Measurements from ENCODE around the gene DIPK1A.

DNA sequence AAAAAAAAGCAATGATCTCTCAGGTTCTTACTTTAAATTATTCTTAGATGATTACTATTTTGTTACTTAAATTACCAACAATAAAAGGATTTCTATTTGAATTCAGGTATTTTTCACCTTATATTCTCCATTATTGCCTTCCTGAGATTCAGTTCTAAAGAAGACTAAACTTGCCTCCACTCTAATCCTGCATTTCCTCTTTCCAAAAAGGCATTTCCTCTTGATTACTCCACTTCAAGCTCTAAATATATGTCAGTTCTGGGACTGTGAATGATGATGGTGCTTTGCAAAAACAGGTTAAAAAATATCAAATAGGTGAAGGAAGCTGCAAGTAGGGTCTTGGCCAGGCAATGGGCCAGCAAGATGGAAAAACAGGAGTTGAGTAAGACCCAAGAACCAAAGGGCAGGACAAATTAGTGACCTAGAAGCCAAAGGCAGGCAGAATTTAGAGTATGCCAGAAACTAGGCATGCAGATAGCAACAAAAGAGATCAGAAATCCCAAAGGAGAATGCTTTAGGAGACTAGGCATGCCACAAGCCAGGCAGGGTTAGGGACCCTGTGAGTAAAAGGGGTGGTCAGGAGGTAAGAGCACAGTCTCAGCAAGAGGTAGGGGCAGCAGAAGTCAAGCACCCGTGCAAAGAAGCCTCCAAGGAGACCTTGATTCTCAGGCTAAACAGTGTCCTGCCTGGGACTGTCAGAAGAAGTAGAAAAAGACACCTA lies 11.3 kb upstream of the DIPK1A start:
- TF ChIP-seq, protein P1, sequence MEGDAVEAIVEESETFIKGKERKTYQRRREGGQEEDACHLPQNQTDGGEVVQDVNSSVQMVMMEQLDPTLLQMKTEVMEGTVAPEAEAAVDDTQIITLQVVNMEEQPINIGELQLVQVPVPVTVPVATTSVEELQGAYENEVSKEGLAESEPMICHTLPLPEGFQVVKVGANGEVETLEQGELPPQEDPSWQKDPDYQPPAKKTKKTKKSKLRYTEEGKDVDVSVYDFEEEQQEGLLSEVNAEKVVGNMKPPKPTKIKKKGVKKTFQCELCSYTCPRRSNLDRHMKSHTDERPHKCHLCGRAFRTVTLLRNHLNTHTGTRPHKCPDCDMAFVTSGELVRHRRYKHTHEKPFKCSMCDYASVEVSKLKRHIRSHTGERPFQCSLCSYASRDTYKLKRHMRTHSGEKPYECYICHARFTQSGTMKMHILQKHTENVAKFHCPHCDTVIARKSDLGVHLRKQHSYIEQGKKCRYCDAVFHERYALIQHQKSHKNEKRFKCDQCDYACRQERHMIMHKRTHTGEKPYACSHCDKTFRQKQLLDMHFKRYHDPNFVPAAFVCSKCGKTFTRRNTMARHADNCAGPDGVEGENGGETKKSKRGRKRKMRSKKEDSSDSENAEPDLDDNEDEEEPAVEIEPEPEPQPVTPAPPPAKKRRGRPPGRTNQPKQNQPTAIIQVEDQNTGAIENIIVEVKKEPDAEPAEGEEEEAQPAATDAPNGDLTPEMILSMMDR (IDR thresholded peaks at IDR 0.05; ENCODE audit: borderline replicate concordance, extremely low read depth, low read length, poor library complexity, severe bottlenecking) = no peak
- TF ChIP-seq EZH2 (IDR thresholded peaks at IDR 0.05; ENCODE audit: borderline replicate concordance, low read depth, low read length, severe bottlenecking) = no peak

Measured in DND-41 (cell line).